Type B pancreatic cell (in vitro differentiated cells): Measurements from ENCODE around the gene ATP1B4. TPM values are rescaled to one million over a fixed set of nuclear protein-coding genes. Genes with fewer than 3 reads are reported as not detected.

Experiments used
- DNase-seq: peaks from one replicate; pipeline ENCODE4 v3.0.0; 2021; ENCODE audit warnings: mixed read lengths; ENCODE audit not compliant: unreplicated experiment; ENCODE audit errors: extremely low spot score
- H3K27ac Mint-ChIP-seq: 2 replicates; pipeline ENCODE4 v1.8.0; 2021; ENCODE audit warnings: mild to moderate bottlenecking, mixed read lengths
- H3K27me3 Mint-ChIP-seq: 2 replicates; pipeline ENCODE4 v1.8.0; 2021; ENCODE audit warnings: mixed read lengths
- H3K36me3 Mint-ChIP-seq: 2 replicates; pipeline ENCODE4 v1.8.0; 2021; ENCODE audit warnings: mixed read lengths
- H3K4me1 Mint-ChIP-seq: one replicate; pipeline ENCODE4 v1.8.0; 2021; ENCODE audit warnings: mixed read lengths; ENCODE audit not compliant: unreplicated experiment
- H3K4me3 Mint-ChIP-seq: 2 replicates; pipeline ENCODE4 v1.8.0; 2021; ENCODE audit warnings: mild to moderate bottlenecking, mixed read lengths
- H3K9me3 Mint-ChIP-seq: 2 replicates; pipeline ENCODE4 v1.8.0; 2021; ENCODE audit warnings: mixed read lengths
- CTCF ChIP-seq: fragments of 200-600 bp; sonication (generic); conservative IDR thresholded peaks from 2 replicates; pipeline ENCODE4 v1.5.0; 2021; ENCODE audit warnings: antibody characterized with exemption, mild to moderate bottlenecking
- total RNA-seq: library from RNA; stranded (reverse); gene quantifications from 2 replicates; pipeline ENCODE4 v1.2.1, GENCODE V29; 2021; ENCODE audit warnings: low replicate concordance

ATP1B4 gene
- total RNA-seq, 1 donor from 2014 or later, result not detected

GRCh38 chrX:120331116-120331515 is 30.8 kb upstream of the ATP1B4 start:
- TF ChIP-seq CTCF, result no peak
- Mint-ChIP-seq H3K36me3 (no peaks in the 10 kb centered on the region), H3K4me3 (no peak overlapping the region), H3K4me1 (no peaks in the 10 kb centered on the region), H3K27ac (no peak overlapping the region), H3K9me3 (no peaks in the 10 kb centered on the region), H3K27me3 (no peaks in the 10 kb centered on the region)
- DNase-seq, result no peak

GRCh38 chrX:120332394-120332793 is 29.5 kb upstream of the ATP1B4 start:
- H3K4me3 Mint-ChIP-seq, result no peak overlapping the region
- H3K36me3 Mint-ChIP-seq, result no peaks in the 10 kb centered on the region
- TF ChIP-seq CTCF, result no peak
- no peaks in the 10 kb centered on the region for H3K9me3 Mint-ChIP-seq
- no peak overlapping the region for H3K27ac Mint-ChIP-seq
- H3K4me1 Mint-ChIP-seq, result no peaks in the 10 kb centered on the region
- DNase-seq, result no peak
- H3K27me3 Mint-ChIP-seq, result no peaks in the 10 kb centered on the region

- no peak for DNase-seq
- H3K4me1 Mint-ChIP-seq, result no peaks in the 10 kb centered on the region
- no peak overlapping the region for H3K27ac Mint-ChIP-seq
- no peak for TF ChIP-seq CTCF
- no peaks in the 10 kb centered on the region for H3K27me3 Mint-ChIP-seq
- H3K4me3 Mint-ChIP-seq, result no peak overlapping the region
- H3K36me3 Mint-ChIP-seq, result no peaks in the 10 kb centered on the region
- H3K9me3 Mint-ChIP-seq, result no peaks in the 10 kb centered on the region
Observed at GRCh38 chrX:120334151-120334550, 27.7 kb upstream of the ATP1B4 start.

GRCh38 chrX:120334603-120335002 is 27.3 kb upstream of the ATP1B4 start:
- Mint-ChIP-seq H3K36me3 (no peaks in the 10 kb centered on the region), H3K4me1 (no peaks in the 10 kb centered on the region), H3K9me3 (no peaks in the 10 kb centered on the region), H3K27ac (no peak overlapping the region), H3K4me3 (no peak overlapping the region), H3K27me3 (no peaks in the 10 kb centered on the region)
- TF ChIP-seq CTCF, result no peak
- no peak for DNase-seq

- H3K4me1 Mint-ChIP-seq, result no peaks in the 10 kb centered on the region
Observed at GRCh38 chrX:120335289-120335688, 26.6 kb upstream of the ATP1B4 start.

More at GRCh38 chrX:120335289-120335688, 26.6 kb upstream of the ATP1B4 start:
- H3K9me3 Mint-ChIP-seq, result no peaks in the 10 kb centered on the region
- H3K4me3 Mint-ChIP-seq, result no peak overlapping the region
- no peak overlapping the region for H3K27ac Mint-ChIP-seq
- H3K27me3 Mint-ChIP-seq, result no peaks in the 10 kb centered on the region
- no peak for TF ChIP-seq CTCF
- DNase-seq, result no peak
- no peaks in the 10 kb centered on the region for H3K36me3 Mint-ChIP-seq
